DMS79 (cell line): ENCODE measurements around the gene TNFRSF14.

Experiments
- DNase-seq: peaks from one replicate; lab custom pipeline; 2025; lab: John Stamatoyannopoulos, UW

Gene TNFRSF14

GRCh38 chr1:2556277-2556677, at the start of gene TNFRSF14:
Gene TNFRSF14 (plus strand): TSS chr1:2556371. CDS start chr1:2556665, 294 bp downstream.
- no peak for DNase-seq

GRCh38 chr1:2506901-2507565, 49.1 kb upstream of the TNFRSF14 start:
- no peak for DNase-seq

- no peak for DNase-seq
Observed at GRCh38 chr1:2507744-2508155, 48.4 kb upstream of the TNFRSF14 start.

GRCh38 chr1:2508180-2508579, 48.0 kb upstream of the TNFRSF14 start:
- DNase-seq = no peak

GRCh38 chr1:2508751-2509150, 47.4 kb upstream of the TNFRSF14 start:
- no peak for DNase-seq

GRCh38 chr1:2509589-2509988, 46.6 kb upstream of the TNFRSF14 start:
- DNase-seq = no peak

GRCh38 chr1:2510366-2511155, 45.6 kb upstream of the TNFRSF14 start:
- no peak for DNase-seq

GRCh38 chr1:2512862-2513421, 43.2 kb upstream of the TNFRSF14 start:
- no peak for DNase-seq

GRCh38 chr1:2513939-2514652, 42.1 kb upstream of the TNFRSF14 start:
- no peak for DNase-seq

- DNase-seq = no peak
Observed at GRCh38 chr1:2514863-2515762, 41.1 kb upstream of the TNFRSF14 start.

GRCh38 chr1:2515763-2516080, 40.4 kb upstream of the TNFRSF14 start:
- no peak for DNase-seq

- no peak for DNase-seq
Observed at GRCh38 chr1:2516124-2516523, 40.0 kb upstream of the TNFRSF14 start.

- DNase-seq = no peak
Observed at GRCh38 chr1:2516946-2517345, 39.2 kb upstream of the TNFRSF14 start.

- no peak for DNase-seq
Observed at GRCh38 chr1:2517966-2518365, 38.2 kb upstream of the TNFRSF14 start.

GRCh38 chr1:2518528-2518927, 37.6 kb upstream of the TNFRSF14 start:
- no peak for DNase-seq

GRCh38 chr1:2519029-2519685, 37.0 kb upstream of the TNFRSF14 start:
- DNase-seq = no peak

- DNase-seq = no peak
Observed at GRCh38 chr1:2519729-2520128, 36.4 kb upstream of the TNFRSF14 start.

- DNase-seq = no peak
Observed at GRCh38 chr1:2520206-2520605, 36.0 kb upstream of the TNFRSF14 start.

GRCh38 chr1:2520806-2521205, 35.4 kb upstream of the TNFRSF14 start:
- no peak for DNase-seq

- no peak for DNase-seq
Observed at GRCh38 chr1:2522230-2522629, 33.9 kb upstream of the TNFRSF14 start.
